OCI-LY7 (cell line): ENCODE results near the gene WDR37. TPM values are rescaled to one million over a fixed set of nuclear protein-coding genes. Genes with fewer than 3 reads are reported as not detected.

Experiments
- BruUV-seq: library from RNA; stranded (reverse); fragments of 400-500 nt; replicated peaks from 2 replicates; lab custom pipeline; 2021; lab: Mats Ljungman, UMichigan
- CTCF ChIA-PET: fragments of 300-600 bp; sonication (Branson Sonifier 250); formaldehyde crosslinking; loops from one replicate; lab custom pipeline; 2022; ENCODE audit warnings: antibody characterized with exemption; ENCODE audit not compliant: unreplicated experiment; lab: Charles Lee
- POLR2A ChIA-PET: fragments of 300-600 bp; sonication (Branson Sonifier 250); formaldehyde crosslinking; loops from one replicate; lab custom pipeline; 2022; ENCODE audit warnings: antibody characterized with exemption; lab: Charles Lee
- DNase-seq: peaks from one replicate; pipeline ENCODE4 v3.0.0-alpha.2; 2015; ENCODE audit warnings: low spot score
- H2AFZ ChIP-seq: fragments of 200-600 bp; sonication (generic), shearing (Covaris generic); 2 replicates; pipeline ENCODE4 v1.6.1; 2014; ENCODE audit warnings: mild to moderate bottlenecking, antibody characterized with exemption, low read length, moderate library complexity
- H3K27ac ChIP-seq: fragments of 200-600 bp; sonication (generic); 2 replicates; pipeline ENCODE4 v1.5.1; 2014; ENCODE audit warnings: mixed run types, low read depth, mild to moderate bottlenecking, moderate library complexity, low read length, inconsistent platforms; ENCODE audit not compliant: poor library complexity, severe bottlenecking
- H3K36me3 ChIP-seq: fragments of 200-600 bp; sonication (generic); 2 replicates; pipeline ENCODE4 v1.6.1; 2014; ENCODE audit warnings: mild to moderate bottlenecking, antibody characterized with exemption, low read length, moderate library complexity, mixed read lengths; ENCODE audit not compliant: insufficient read depth
- H3K4me1 ChIP-seq: fragments of 200-600 bp; sonication (generic); 2 replicates; pipeline ENCODE4 v1.5.1; 2014; ENCODE audit warnings: mild to moderate bottlenecking, low read length; ENCODE audit not compliant: insufficient read depth, poor library complexity, severe bottlenecking
- H3K4me2 ChIP-seq: fragments of 200-600 bp; sonication (generic); 2 replicates; pipeline ENCODE4 v1.6.1; 2014; ENCODE audit warnings: mild to moderate bottlenecking, low read length
- H3K4me3 ChIP-seq: fragments of 200-600 bp; sonication (generic); 2 replicates; pipeline ENCODE4 v1.5.1; 2014; ENCODE audit warnings: mild to moderate bottlenecking, low read depth, low read length; ENCODE audit not compliant: poor library complexity, severe bottlenecking
- H3K79me2 ChIP-seq: fragments of 200-600 bp; sonication (generic); 2 replicates; pipeline ENCODE4 v1.6.1; 2016; ENCODE audit warnings: low read depth, mild to moderate bottlenecking, low read length, moderate library complexity, mixed read lengths; ENCODE audit not compliant: insufficient read depth
- H3K9me2 ChIP-seq: fragments of 200-600 bp; sonication (generic); 2 replicates; pipeline ENCODE4 v1.6.1; 2016; ENCODE audit warnings: mild to moderate bottlenecking, low read length, mixed read lengths; ENCODE audit not compliant: insufficient read depth
- H3K9me3 ChIP-seq: fragments of 200-600 bp; sonication (generic); 2 replicates; pipeline ENCODE4 v1.6.1; 2014; ENCODE audit warnings: mild to moderate bottlenecking, mixed run types, low read length, mixed read lengths
- H4K20me1 ChIP-seq: fragments of 200-600 bp; sonication (generic); 2 replicates; pipeline ENCODE4 v1.6.1; 2014; ENCODE audit warnings: mild to moderate bottlenecking, antibody characterized with exemption, low read length, moderate library complexity, mixed read lengths; ENCODE audit not compliant: insufficient read depth
- CTCF ChIP-seq: fragments of 200-600 bp; sonication (generic); conservative IDR thresholded peaks from 2 replicates; pipeline ENCODE4 v1.5.1; 2014; ENCODE audit warnings: mild to moderate bottlenecking, antibody characterized with exemption, low read length, moderate library complexity, mixed read lengths
- EZH2phosphoT487 ChIP-seq: fragments of 200-600 bp; sonication (generic); IDR thresholded peaks from 2 replicates; pipeline ENCODE4 v1.6.1; 2018; ENCODE audit warnings: low read depth, borderline replicate concordance, mild to moderate bottlenecking, mixed run types, antibody characterized with exemption, low read length, moderate library complexity, mixed read lengths
- intact Hi-C: fragments of 100-400 bp; cut with micrococcal nuclease; formaldehyde crosslinking; loops from one replicate; pipeline ENCODE4 v1.10.0; 2022; ENCODE audit not compliant: unreplicated experiment
- total RNA-seq, 2 experiments: library from RNA; depleted of rRNA in 1 of 2; stranded (reverse); fragments of >200 nt in 1 of 2; shearing (Covaris generic) in 1 of 2; gene quantifications; 2 replicates each; pipeline ENCODE4 v1.2.3, GENCODE V29; 2014 to 2022

The WDR37 gene
- total RNA-seq, 2 experiments from 2014 or later, result 9.7 to 18.9 TPM

GRCh38 chr10:1171586-1171985 is 115.4 kb downstream of the WDR37 start:
- intact Hi-C loops, result no loop called here

GRCh38 chr10:1172256-1172984 is 116.2 kb downstream of the WDR37 start:
- no peak overlapping the region for H2AFZ ChIP-seq
- TF ChIP-seq EZH2phosphoT487 (no peak), CTCF (no peak)
- H3K36me3 ChIP-seq, result no peaks in the 10 kb centered on the region
- no TSS peak for BruUV-seq
- no peaks in the 10 kb centered on the region for H4K20me1 ChIP-seq
- H3K4me3 ChIP-seq, result no peak overlapping the region
- no peak overlapping the region for H3K27ac ChIP-seq
- no peaks in the 10 kb centered on the region for H3K4me1 ChIP-seq
- POLR2A ChIA-PET, result no interaction called here
- no peaks in the 10 kb centered on the region for H3K9me2 ChIP-seq
- intact Hi-C loops, result no loop called here
- CTCF ChIA-PET, result no interaction called here
- no peaks in the 10 kb centered on the region for H3K9me3 ChIP-seq
- H3K4me2 ChIP-seq, result no peak overlapping the region
- DNase-seq, result no peak
- H3K79me2 ChIP-seq, result no peaks in the 10 kb centered on the region

More at GRCh38 chr10:1171586-1171985, 115.4 kb downstream of the WDR37 start:
- Histone ChIP-seq H2AFZ (no peak overlapping the region), H3K9me2 (no peaks in the 10 kb centered on the region), H4K20me1 (no peaks in the 10 kb centered on the region), H3K79me2 (no peaks in the 10 kb centered on the region), H3K36me3 (no peaks in the 10 kb centered on the region), H3K27ac (no peak overlapping the region), H3K4me2 (no peak overlapping the region), H3K9me3 (no peaks in the 10 kb centered on the region), H3K4me3 (no peak overlapping the region), H3K4me1 (no peaks in the 10 kb centered on the region)
- ChIA-PET POLR2A (no interaction called here), CTCF (no interaction called here)
- no TSS peak for BruUV-seq
- TF ChIP-seq EZH2phosphoT487 (no peak), CTCF (no peak)
- DNase-seq, result no peak

- Histone ChIP-seq H3K4me1 (no peaks in the 10 kb centered on the region), H4K20me1 (no peaks in the 10 kb centered on the region), H3K79me2 (no peaks in the 10 kb centered on the region), H3K9me3 (no peaks in the 10 kb centered on the region), H3K4me2 (no peak overlapping the region), H2AFZ (no peak overlapping the region), H3K4me3 (no peak overlapping the region), H3K9me2 (no peaks in the 10 kb centered on the region), H3K36me3 (no peaks in the 10 kb centered on the region), H3K27ac (no peak overlapping the region)
- intact Hi-C loops, result no loop called here
- no peak for TF ChIP-seq EZH2phosphoT487
- TF ChIP-seq CTCF, result no peak
- CTCF ChIA-PET, result no interaction called here
- no TSS peak for BruUV-seq
- POLR2A ChIA-PET, result no interaction called here
- no peak for DNase-seq
These were observed 116.9 kb downstream of the WDR37 start for GRCh38 chr10:1173091-1173490.
